Thymus (tissue), 11 donors: Measurements from ENCODE around the gene EFCAB5. TPM values are rescaled to one million over a fixed set of nuclear protein-coding genes. Genes with fewer than 3 reads are reported as not detected.
"Not testable (repeated sequence)": the region's sequence is repeated elsewhere in the genome, so short reads cannot be mapped to it uniquely, and the experiment has no call there.

ENCODE experiments used
- DNase-seq, 9 donors: peaks; one replicate each; pipeline ENCODE4 v3.0.0-alpha.2; 2013; ENCODE audit warnings: low spot score in 9 of 9, low read depth in 6 of 9, missing footprints in 1 of 9
- H3K27ac ChIP-seq, 2 donors: one replicate each; pipeline ENCODE4 v1.5.1; 2013; ENCODE audit warnings: control low read depth in 1 of 2, low read depth in 1 of 2, low read length in 1 of 2, mild to moderate bottlenecking in 1 of 2, moderate library complexity in 1 of 2
- H3K27me3 ChIP-seq, 2 donors: one replicate each; pipeline ENCODE4 v1.5.1; 2013; ENCODE audit warnings: low read length in 1 of 2; ENCODE audit not compliant: control insufficient read depth in 2 of 2, insufficient read depth in 1 of 2
- H3K36me3 ChIP-seq, 2 donors: one replicate each; pipeline ENCODE4 v1.5.1; 2013; ENCODE audit warnings: low read length in 1 of 2, mild to moderate bottlenecking in 1 of 2, moderate library complexity in 1 of 2; ENCODE audit not compliant: control insufficient read depth in 2 of 2, insufficient read depth in 2 of 2
- H3K4me1 ChIP-seq, 2 donors: one replicate each; pipeline ENCODE4 v1.5.1; 2013; ENCODE audit warnings: low read length in 2 of 2; ENCODE audit not compliant: control insufficient read depth in 2 of 2, insufficient read depth in 2 of 2
- H3K4me3 ChIP-seq, 2 donors: one replicate each; pipeline ENCODE4 v1.5.1; 2013; ENCODE audit warnings: low read length in 2 of 2, control low read depth in 1 of 2, mild to moderate bottlenecking in 1 of 2
- H3K9me3 ChIP-seq, 2 donors: one replicate each; pipeline ENCODE4 v1.5.1; 2013; ENCODE audit warnings: low read length in 1 of 2, mild to moderate bottlenecking in 1 of 2; ENCODE audit not compliant: control insufficient read depth in 2 of 2, insufficient read depth in 1 of 2
- WGBS: extraction: QIAGEN DNeasy Blood & Tissue Kit; methylation state at CpG from one replicate; pipeline ENCODE4 v1.1.7; 2013; 5-methylcytosine and 5-hydroxymethylcytosine counted together
- polyA plus RNA-seq: library from polyadenylated mRNA; stranded (reverse); fragments of 200-250 nt; gene quantifications from one replicate; pipeline ENCODE4 v1.2.3, GENCODE V29; 2013
- total RNA-seq: library from RNA; stranded (reverse); fragments of 120-200 nt; gene quantifications from one replicate; pipeline ENCODE4 v1.2.4, GENCODE V29; 2013
- donor health status: healthy.

The EFCAB5 gene
- total and polyA plus RNA-seq, 2 donors, result 0.57 to 1.5 TPM

DNA sequence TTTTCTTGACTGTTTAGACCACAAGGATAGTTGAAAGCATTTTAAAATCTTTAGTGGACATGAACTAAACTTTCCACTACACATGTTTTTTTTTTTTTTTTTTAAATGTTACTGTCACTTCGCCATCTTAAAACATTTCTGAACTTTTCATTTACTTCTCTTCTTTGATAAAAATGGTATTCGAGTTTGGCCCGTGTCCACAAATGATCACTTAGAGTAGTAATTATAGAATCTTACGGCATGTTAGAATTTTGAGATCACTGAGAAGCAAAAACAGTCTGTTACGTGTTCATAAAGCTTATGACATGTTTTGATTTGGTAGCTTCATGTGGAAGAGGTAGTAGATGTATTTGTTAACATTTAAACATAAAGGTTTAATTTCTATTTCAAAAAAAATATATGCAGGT lies 176.2 kb downstream of the EFCAB5 start:
- no peaks in the 10 kb centered on the region for H3K4me1 ChIP-seq
- peak overlapping the region; percentile 66 to 84 for H3K4me3 ChIP-seq
- peaks cover 0 to 14% of the 10 kb centered on the region in 2 donors for H3K36me3 ChIP-seq
- H3K27ac ChIP-seq, result peak overlapping the region in 1 of 2 donors; percentile 92
- H3K9me3 ChIP-seq, result no peaks in the 10 kb centered on the region
- WGBS, result 68% methylated on average over 5 of the region's 5 CpGs
- DNase-seq, result no peak
- no peaks in the 10 kb centered on the region for H3K27me3 ChIP-seq

- not testable (repeated sequence) for DNase-seq
- 97% methylated on average over 7 of the region's 7 CpGs for WGBS
These were observed 177.2 kb downstream of the EFCAB5 start for GRCh38 chr17:30118635-30119034.

GRCh38 chr17:30124273-30124796 lies 182.9 kb downstream of the EFCAB5 start:
- H3K27ac ChIP-seq, result no peak overlapping the region
- H3K4me1 ChIP-seq, result no peaks in the 10 kb centered on the region
- no peaks in the 10 kb centered on the region for H3K9me3 ChIP-seq
- WGBS, result 98% methylated on average over 4 of the region's 4 CpGs
- no peak for DNase-seq
- peaks cover 6 to 44% of the 10 kb centered on the region in 2 donors for H3K36me3 ChIP-seq
- H3K27me3 ChIP-seq, result no peaks in the 10 kb centered on the region
- no peak overlapping the region for H3K4me3 ChIP-seq

More at GRCh38 chr17:30118635-30119034, 177.2 kb downstream of the EFCAB5 start:
- H3K27ac ChIP-seq, H3K9me3 ChIP-seq, H3K4me3 ChIP-seq, H3K27me3 ChIP-seq, H3K4me1 ChIP-seq: not testable (repeated sequence)
- H3K36me3 ChIP-seq, result peaks cover 0 to 20% of the 10 kb centered on the region in 2 donors

GRCh38 chr17:30130121-30130520 lies 188.7 kb downstream of the EFCAB5 start:
- no peaks in the 10 kb centered on the region for H3K27me3 ChIP-seq
- 97% methylated on average over 1 of the region's 1 CpG for WGBS
- H3K9me3 ChIP-seq, result no peaks in the 10 kb centered on the region
- no peak overlapping the region for H3K27ac ChIP-seq
- no peak overlapping the region for H3K4me3 ChIP-seq
- DNase-seq, result no peak
- H3K4me1 ChIP-seq, result no peaks in the 10 kb centered on the region
- peaks cover 12 to 23% of the 10 kb centered on the region in 2 donors for H3K36me3 ChIP-seq

- H3K27me3 ChIP-seq, result no peaks in the 10 kb centered on the region
- DNase-seq, result no peak
- H3K36me3 ChIP-seq, result peaks cover 10 to 12% of the 10 kb centered on the region in 2 donors
- no peak overlapping the region for H3K27ac ChIP-seq
- no peak overlapping the region for H3K4me3 ChIP-seq
- over 99% methylated on average over 3 of the region's 3 CpGs for WGBS
- no peaks in the 10 kb centered on the region for H3K9me3 ChIP-seq
- no peaks in the 10 kb centered on the region for H3K4me1 ChIP-seq
These were observed 191.2 kb downstream of the EFCAB5 start for GRCh38 chr17:30132615-30133014.

DNA sequence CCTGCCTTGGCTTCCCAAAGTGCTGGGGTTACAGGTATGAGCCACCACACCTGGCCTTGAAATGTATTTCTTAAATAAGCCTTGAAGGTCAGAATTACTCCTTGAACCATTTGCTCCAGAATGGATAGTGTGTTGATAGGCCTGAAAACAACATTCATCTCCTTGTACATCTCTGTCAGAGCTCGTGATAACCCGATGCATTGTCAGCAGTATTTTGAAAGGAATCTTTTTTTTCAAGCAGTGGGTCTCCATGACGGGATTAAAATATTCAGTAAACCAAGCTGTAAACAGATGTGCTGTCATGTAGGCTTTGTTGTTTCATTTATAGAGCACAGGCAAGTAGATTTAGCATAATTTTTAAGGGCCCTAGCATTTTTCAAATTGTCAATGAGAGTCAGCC lies 191.8 kb downstream of the EFCAB5 start:
- 98% methylated on average over 3 of the region's 3 CpGs for WGBS
- H3K9me3 ChIP-seq, result no peaks in the 10 kb centered on the region
- H3K4me1 ChIP-seq, result no peaks in the 10 kb centered on the region
- H3K27ac ChIP-seq, result no peak overlapping the region
- DNase-seq, result no peak
- peaks cover 7 to 9% of the 10 kb centered on the region in 2 donors for H3K36me3 ChIP-seq
- no peak overlapping the region for H3K4me3 ChIP-seq
- no peaks in the 10 kb centered on the region for H3K27me3 ChIP-seq

DNA sequence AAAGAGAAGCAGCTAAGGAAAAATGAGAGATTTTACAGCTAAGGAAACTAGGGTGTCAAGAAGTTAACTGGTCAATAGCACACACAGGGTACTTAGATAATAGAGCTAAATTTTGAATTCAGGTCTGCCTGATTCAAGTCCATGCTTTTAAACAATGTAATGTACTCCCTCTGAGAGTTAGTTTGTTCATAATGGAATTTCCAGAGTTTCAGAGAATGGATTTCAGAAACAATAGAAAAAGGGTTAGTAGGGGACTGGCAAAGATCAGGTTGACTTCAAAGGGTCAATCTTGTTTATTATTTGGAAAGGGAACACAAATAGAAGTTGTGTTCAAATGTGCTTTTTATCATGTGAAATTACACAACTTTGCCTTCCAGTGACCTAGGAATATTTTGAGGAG lies 193.1 kb downstream of the EFCAB5 start:
- Histone ChIP-seq H3K4me3 (no peak overlapping the region), H3K9me3 (no peaks in the 10 kb centered on the region), H3K4me1 (no peaks in the 10 kb centered on the region), H3K27me3 (no peaks in the 10 kb centered on the region), H3K36me3 (peaks cover 7 to 9% of the 10 kb centered on the region in 2 donors), H3K27ac (no peak overlapping the region)
- DNase-seq, result no peak

DNA sequence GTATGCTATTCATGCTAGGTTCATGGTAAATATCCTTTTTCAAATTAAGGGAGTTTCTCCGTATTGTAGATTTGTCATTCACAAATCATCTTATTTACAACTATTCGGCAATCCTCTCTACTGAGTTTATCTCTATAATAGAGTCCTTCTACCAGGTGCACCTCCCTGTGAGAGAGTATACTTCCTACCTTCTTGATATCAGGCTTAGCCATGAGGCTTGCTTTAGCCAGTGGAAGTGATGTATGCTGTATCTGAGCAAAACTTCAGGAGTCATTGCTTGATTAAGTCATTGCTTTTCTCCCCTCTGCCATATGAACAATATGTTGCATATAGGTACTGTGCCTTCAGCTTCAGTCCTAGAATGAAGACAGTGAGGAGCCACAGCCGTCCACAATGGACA lies 195.7 kb downstream of the EFCAB5 start:
- H3K4me1 ChIP-seq, result no peaks in the 10 kb centered on the region
- H3K36me3 ChIP-seq, result peaks cover 4 to 9% of the 10 kb centered on the region in 2 donors
- no peaks in the 10 kb centered on the region for H3K27me3 ChIP-seq
- H3K9me3 ChIP-seq, result no peaks in the 10 kb centered on the region
- H3K27ac ChIP-seq, result no peak overlapping the region
- WGBS, result 99% methylated on average over 3 of the region's 3 CpGs
- DNase-seq, result no peak
- H3K4me3 ChIP-seq, result no peak overlapping the region

GRCh38 chr17:30147860-30148259 lies 206.4 kb downstream of the EFCAB5 start:
- H3K4me3 ChIP-seq, H3K4me1 ChIP-seq, DNase-seq, H3K9me3 ChIP-seq, H3K36me3 ChIP-seq, H3K27ac ChIP-seq, H3K27me3 ChIP-seq: not testable (repeated sequence)
- WGBS, result 96% methylated on average over 6 of the region's 6 CpGs

DNA sequence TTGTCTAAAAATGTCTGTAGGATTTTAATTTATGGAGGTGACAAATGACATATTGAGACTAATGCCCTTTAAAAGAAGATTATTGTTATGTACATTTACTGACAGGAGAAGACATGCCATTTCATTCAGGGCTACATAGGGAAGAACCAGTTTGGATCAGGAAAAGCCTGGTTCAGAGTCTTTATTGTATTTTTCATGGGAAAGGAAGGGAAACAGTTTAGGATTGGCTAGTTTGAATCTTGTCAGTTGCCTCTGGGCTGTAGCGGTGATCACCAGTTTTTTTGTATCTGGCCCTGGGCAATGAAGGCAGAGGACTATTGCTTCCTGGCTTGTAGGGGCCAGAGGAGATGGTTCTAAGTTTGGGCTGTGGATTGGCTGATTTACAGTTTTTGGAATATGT lies 206.9 kb downstream of the EFCAB5 start:
- no peaks in the 10 kb centered on the region for H3K27me3 ChIP-seq
- no peak for DNase-seq

More for the DNA sequence above, 206.9 kb downstream of the EFCAB5 start:
- Histone ChIP-seq H3K27ac (no peak overlapping the region), H3K4me3 (no peak overlapping the region), H3K9me3 (no peaks in the 10 kb centered on the region), H3K4me1 (no peaks in the 10 kb centered on the region), H3K36me3 (peaks cover 0 to 3% of the 10 kb centered on the region in 2 donors)
- 98% methylated on average over 1 of the region's 1 CpG for WGBS
